Activated B cell treated with CpG ODN at 0.5 μM for 24 hours (primary cell): Measurements from ENCODE around the gene KSR2. TPM values are rescaled to one million over a fixed set of nuclear protein-coding genes. Genes with fewer than 3 reads are reported as not detected.

Source experiments
- ATAC-seq: fragments of 200-7000 bp; cut with Tn5 transposase; one replicate; pipeline ENCODE4 v1.10.0; 2021; ENCODE audit warnings: low read depth, mild to moderate bottlenecking, moderate library complexity
- CTCF ChIA-PET: fragments of 350-600 bp; sonication (Branson Sonifier 250); formaldehyde crosslinking; loops from one replicate; lab custom pipeline; 2021; ENCODE audit warnings: antibody characterized with exemption; lab: Charles Lee
- POLR2A ChIA-PET: fragments of 350-600 bp; sonication (Branson Sonifier 250); formaldehyde crosslinking; loops from one replicate; lab custom pipeline; 2021; ENCODE audit warnings: antibody characterized with exemption; lab: Charles Lee
- DNase-seq: peaks from one replicate; pipeline ENCODE4 v3.0.0; 2022
- H3K27ac Mint-ChIP-seq: one replicate; pipeline ENCODE4 v1.8.0; 2020; ENCODE audit warnings: mixed read lengths
- H3K27me3 Mint-ChIP-seq: one replicate; pipeline ENCODE4 v1.8.0; 2021; ENCODE audit warnings: mixed read lengths
- H3K36me3 Mint-ChIP-seq: one replicate; pipeline ENCODE4 v1.8.0; 2021; ENCODE audit warnings: low read depth, mixed read lengths
- H3K4me1 Mint-ChIP-seq: one replicate; pipeline ENCODE4 v1.8.0; 2021; ENCODE audit warnings: mixed read lengths
- H3K4me3 Mint-ChIP-seq: one replicate; pipeline ENCODE4 v1.8.0; 2020; ENCODE audit warnings: mild to moderate bottlenecking, mixed read lengths
- H3K9me3 Mint-ChIP-seq: one replicate; pipeline ENCODE4 v1.8.0; 2020; ENCODE audit warnings: mixed read lengths
- CTCF ChIP-seq: fragments of 200-600 bp; IDR thresholded peaks from one replicate; pipeline ENCODE4 v1.8.0; 2022; ENCODE audit warnings: antibody characterized with exemption, mild to moderate bottlenecking
- intact Hi-C: fragments of 100-400 bp; cut with micrococcal nuclease; formaldehyde crosslinking; loops from one replicate; pipeline ENCODE4 v1.15.1; 2024
- total RNA-seq: library from RNA; stranded (reverse); gene quantifications from 2 replicates; pipeline ENCODE4 v1.2.3, GENCODE V29; 2022

KSR2 gene
- total RNA-seq, 1 donor from 2014 or later: not detected

- intact Hi-C loops: no loop called here
- ATAC-seq (no peak), DNase-seq (no peak)
- no peaks in the 10 kb centered on the region for H3K36me3 Mint-ChIP-seq
- no peak overlapping the region for H3K4me3 Mint-ChIP-seq
- peaks cover 6% of the 10 kb centered on the region for H3K27me3 Mint-ChIP-seq
- no peaks in the 10 kb centered on the region for H3K4me1 Mint-ChIP-seq
- no peak for TF ChIP-seq CTCF
- ChIA-PET CTCF (no interaction called here), POLR2A (no interaction called here)
- peaks cover 1% of the 10 kb centered on the region for H3K9me3 Mint-ChIP-seq
- no peak overlapping the region for H3K27ac Mint-ChIP-seq
Observed at GRCh38 chr12:117818400-117818799, 150.4 kb downstream of the KSR2 start.

GRCh38 chr12:117809509-117809908 is 159.3 kb downstream of the KSR2 start:
- Mint-ChIP-seq H3K36me3 (no peaks in the 10 kb centered on the region), H3K27me3 (peaks cover 15% of the 10 kb centered on the region), H3K27ac (no peak overlapping the region), H3K4me1 (no peaks in the 10 kb centered on the region), H3K4me3 (no peak overlapping the region), H3K9me3 (peaks cover 3% of the 10 kb centered on the region)
- DNase-seq: no peak
- intact Hi-C loops: no loop called here
- no peak for TF ChIP-seq CTCF
- CTCF ChIA-PET: no interaction called here
- no peak for ATAC-seq
- POLR2A ChIA-PET: no interaction called here

- H3K27ac Mint-ChIP-seq: no peak overlapping the region
- H3K27me3 Mint-ChIP-seq: peaks cover 15% of the 10 kb centered on the region
- no peak for ATAC-seq
- no peak for TF ChIP-seq CTCF
- ChIA-PET CTCF (no interaction called here), POLR2A (no interaction called here)
- H3K4me1 Mint-ChIP-seq: no peaks in the 10 kb centered on the region
- no peak overlapping the region for H3K4me3 Mint-ChIP-seq
- intact Hi-C loops: no loop called here
- no peaks in the 10 kb centered on the region for H3K36me3 Mint-ChIP-seq
- H3K9me3 Mint-ChIP-seq: peaks cover 3% of the 10 kb centered on the region
- no peak for DNase-seq
Observed at GRCh38 chr12:117807946-117808345, 160.8 kb downstream of the KSR2 start.

GRCh38 chr12:117807355-117807754 is 161.4 kb downstream of the KSR2 start:
- POLR2A ChIA-PET: no interaction called here
- no peak overlapping the region for H3K4me3 Mint-ChIP-seq
- ATAC-seq (no peak), DNase-seq (no peak)
- H3K9me3 Mint-ChIP-seq: peaks cover 3% of the 10 kb centered on the region
- H3K27ac Mint-ChIP-seq: no peak overlapping the region
- CTCF ChIA-PET: no interaction called here
- H3K4me1 Mint-ChIP-seq: no peaks in the 10 kb centered on the region
- no peak for TF ChIP-seq CTCF
- no peaks in the 10 kb centered on the region for H3K36me3 Mint-ChIP-seq
- intact Hi-C loops: no loop called here
- H3K27me3 Mint-ChIP-seq: peaks cover 11% of the 10 kb centered on the region

- Mint-ChIP-seq H3K36me3 (no peaks in the 10 kb centered on the region), H3K9me3 (peaks cover 3% of the 10 kb centered on the region), H3K4me3 (no peak overlapping the region), H3K4me1 (no peaks in the 10 kb centered on the region), H3K27ac (no peak overlapping the region), H3K27me3 (peaks cover 11% of the 10 kb centered on the region)
- intact Hi-C loops: no loop called here
- ATAC-seq (no peak), DNase-seq (no peak)
- no peak for TF ChIP-seq CTCF
- CTCF ChIA-PET: no interaction called here
- POLR2A ChIA-PET: no interaction called here
Observed at GRCh38 chr12:117805865-117806264, 162.9 kb downstream of the KSR2 start.
